GM19025 (cell line): ENCODE data around the gene CLCN7.

Source experiments
- ATAC-seq: cut with Tn5 transposase; IDR thresholded peaks from one replicate; pipeline ENCODE4 v1.9.1; 2021; ENCODE audit warnings: mild to moderate bottlenecking, low read depth, moderate library complexity; ENCODE audit not compliant: unreplicated experiment

CLCN7 gene

DNA sequence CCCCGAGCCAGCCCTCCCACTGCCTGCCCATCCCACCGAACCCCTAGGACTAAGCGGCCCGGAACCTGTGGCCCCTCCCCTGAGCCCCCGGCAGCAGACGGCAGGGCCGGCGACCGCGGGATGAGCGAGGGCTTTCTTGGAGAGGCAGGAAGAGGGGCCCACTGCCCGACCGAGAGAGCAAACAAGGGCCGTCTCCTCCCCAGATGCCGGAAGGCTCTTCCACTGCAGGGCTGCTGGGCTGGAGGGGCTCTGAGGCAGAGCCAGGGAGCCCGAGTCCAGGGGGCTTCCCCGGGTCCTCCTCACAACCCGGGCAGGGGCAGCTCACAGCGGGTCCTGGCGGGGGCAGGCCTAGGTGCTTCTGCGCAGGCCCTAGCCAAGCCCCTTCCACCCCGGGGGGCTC is 41.1 kb downstream of the CLCN7 start:
- no peak for ATAC-seq

GRCh38 chr16:1433263-1433560 is 41.6 kb downstream of the CLCN7 start:
- ATAC-seq, result no peak

- ATAC-seq, result no peak
Observed at GRCh38 chr16:1432388-1433262, 42.2 kb downstream of the CLCN7 start.

- no peak for ATAC-seq
Observed at GRCh38 chr16:1431497-1432270, 43.1 kb downstream of the CLCN7 start.

GRCh38 chr16:1430759-1431496 is 43.9 kb downstream of the CLCN7 start, which contains the start of gene PERCC1:
Gene PERCC1, plus strand, starts transcription at chr16:1431078. Its CDS starts 1,516 bp downstream, at chr16:1432594.
- no peak for ATAC-seq

DNA sequence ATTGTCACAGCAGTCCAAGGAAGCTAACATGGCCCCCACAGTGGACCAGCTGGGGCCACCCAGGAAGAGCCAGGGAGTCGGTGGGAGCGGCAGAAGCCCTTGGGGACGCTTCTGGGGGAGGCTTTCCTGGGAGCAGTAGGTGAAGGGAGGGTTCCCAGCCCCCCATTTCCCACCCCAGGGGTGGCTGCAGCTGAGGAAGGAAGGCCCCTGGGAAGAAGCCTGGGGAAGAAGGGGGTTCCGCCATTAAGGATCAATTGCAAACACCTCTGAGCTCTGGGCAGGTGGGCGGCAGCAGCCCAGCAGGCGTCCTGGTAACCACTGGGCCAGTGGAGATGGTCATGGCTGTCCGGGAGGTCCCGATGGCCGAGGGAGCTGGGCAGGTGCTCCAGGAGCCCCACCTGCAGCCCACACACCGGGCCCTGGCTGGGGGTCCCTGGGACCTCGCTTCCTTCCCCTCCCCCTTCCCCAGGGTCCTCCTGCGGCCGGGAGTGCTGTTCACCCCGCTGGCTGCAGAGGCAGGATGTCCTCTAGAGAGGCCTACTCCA is 44.5 kb downstream of the CLCN7 start:
- ATAC-seq, result no peak

GRCh38 chr16:1429631-1430030 is 45.2 kb downstream of the CLCN7 start:
- no peak for ATAC-seq

DNA sequence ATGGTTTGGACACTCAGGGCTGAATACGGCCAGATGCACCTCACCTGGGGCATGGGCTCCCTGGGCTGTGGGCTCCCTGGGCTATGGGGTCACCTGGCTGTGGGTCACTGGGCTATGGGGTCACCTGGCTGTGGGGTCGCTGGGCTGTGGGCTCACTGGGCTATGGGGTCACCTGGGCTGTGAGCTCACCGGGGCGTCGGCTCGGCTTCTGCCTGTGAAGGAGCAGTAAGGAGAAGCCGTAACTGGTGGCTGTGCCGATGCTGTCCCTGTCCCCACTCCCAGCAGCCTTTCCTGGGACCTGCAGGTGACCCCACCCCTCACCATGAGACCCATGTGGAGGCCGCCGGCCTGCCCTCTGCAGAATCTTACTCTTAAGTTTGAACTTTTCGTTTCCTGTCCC is 45.8 kb downstream of the CLCN7 start:
- ATAC-seq, result no peak

- ATAC-seq, result no peak
Observed at GRCh38 chr16:1428511-1428910, 46.3 kb downstream of the CLCN7 start.

DNA sequence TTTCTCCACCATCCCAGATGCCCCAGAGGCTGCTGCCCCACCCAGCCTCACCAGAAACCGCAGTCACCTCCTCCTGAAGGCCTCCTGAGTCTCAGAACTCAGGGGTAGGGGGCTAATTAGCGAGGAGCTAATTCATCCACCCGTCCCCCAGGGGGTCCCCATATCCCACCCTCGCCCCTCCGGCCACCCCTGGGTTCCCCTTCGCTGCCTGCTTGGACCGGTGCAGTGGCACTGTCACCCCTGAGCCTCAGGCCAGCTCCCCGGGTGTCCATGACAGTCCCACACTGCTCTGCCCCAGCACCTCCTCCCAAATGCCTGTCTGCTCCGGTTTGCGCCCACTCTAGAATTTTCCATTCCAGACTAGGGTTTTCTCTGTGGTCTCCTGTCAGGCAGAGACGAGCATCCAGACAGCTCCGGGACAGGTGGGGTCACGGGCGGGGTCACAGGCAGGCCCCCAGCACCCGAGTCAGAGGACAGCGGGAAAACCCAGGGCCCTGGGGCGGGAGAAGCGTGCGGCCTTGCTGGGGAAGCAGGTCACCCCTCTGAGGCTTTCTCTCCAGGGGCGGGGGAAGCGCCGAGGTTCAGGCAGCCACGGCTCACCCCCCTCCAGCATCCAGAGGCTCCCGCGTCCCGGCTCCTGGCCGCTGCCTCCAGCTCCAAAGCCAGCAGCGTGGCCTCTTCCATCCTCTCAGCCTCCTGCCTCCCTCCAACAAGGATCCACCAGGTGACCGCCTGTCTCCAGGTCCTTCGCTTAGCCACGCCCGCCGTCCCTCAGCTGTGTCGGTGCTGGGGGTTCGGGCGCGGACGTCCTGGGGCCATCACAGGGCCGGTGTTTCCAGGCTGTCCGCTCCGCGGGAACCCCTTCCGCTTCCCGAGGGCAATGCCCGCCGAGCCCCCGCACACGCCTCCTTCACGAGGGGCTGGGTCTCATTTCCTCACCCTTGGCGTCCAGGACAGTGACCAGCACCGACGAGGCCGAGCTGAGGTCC is 47.1 kb downstream of the CLCN7 start:
- no peak for ATAC-seq

GRCh38 chr16:1426734-1427471 is 47.9 kb downstream of the CLCN7 start:
- no peak for ATAC-seq

DNA sequence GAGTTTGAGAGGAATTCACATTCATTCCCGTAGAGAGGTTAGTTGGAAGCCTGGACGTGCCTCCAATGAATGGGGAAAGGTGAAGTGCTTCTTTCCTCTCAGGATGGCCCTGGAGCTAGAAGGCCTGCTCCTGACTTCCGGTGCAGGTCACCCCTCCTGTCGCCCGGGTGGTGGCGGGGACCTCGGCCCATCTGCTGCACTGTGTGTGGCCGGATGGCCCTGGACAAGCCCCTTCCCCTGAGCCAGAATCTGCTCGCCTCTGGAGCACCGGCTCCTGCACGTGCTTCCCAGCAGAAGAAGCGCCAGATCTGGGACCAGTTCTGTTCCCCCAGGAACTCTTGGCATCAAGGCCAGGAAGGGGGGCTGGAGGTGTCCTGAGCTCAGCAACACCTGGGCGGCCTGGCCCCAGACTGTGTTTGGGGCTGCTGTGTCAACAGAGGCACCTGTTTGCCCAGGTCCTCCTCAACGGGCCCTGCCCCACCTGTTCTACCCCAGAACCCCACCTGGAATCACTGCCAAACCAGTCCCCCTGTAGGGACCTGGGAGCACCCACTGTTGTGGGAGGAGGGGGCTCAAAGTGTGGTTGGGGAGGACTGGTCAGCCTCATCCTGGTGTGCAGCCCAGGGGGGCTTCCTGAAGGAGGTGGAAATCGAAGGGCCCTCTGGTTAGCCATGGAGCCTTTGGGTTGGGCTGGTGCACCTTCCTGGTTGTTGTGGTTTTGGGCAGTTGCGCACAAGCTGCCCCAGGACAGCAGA is 49.0 kb downstream of the CLCN7 start:
- ATAC-seq, result no peak

DNA sequence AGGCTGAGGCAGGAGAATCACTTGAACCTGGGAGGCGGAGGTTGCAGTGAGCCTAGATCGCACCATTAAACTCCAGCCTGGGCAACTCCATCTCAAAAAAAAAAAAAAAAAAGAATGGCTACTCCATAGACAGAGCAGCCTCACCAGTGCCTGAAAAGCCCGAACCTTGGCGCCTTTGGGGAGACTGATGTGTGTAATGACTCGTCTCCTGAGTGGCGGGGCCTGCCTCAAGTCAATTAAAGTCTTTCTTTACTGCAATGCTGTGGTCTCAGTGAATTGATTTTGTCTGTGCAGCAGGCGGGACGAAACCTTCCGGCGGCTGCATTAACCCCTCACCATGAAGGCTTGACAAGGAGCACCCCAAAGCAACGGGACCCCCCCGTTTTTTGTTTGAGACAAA is 50.8 kb downstream of the CLCN7 start:
- no peak for ATAC-seq

DNA sequence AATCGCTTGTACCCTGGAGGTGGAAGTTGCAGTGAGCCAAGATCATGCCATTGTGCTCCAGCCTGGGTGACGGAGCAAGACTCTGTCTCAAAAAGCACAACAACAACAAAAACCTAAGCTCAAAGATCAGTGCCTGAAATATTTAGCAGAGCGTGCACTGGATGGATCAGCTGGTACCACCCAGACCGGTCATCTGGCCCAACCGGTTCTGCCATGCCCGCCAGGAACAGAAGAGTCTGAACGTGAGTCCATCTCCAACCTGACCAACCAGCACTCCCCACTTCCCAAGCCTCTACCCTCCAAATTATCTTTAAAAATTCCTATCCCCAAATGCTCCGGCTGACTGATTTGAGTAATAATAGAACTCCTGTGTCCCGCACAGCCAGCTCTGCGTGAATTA is 52.8 kb downstream of the CLCN7 start:
- no peak for ATAC-seq

DNA sequence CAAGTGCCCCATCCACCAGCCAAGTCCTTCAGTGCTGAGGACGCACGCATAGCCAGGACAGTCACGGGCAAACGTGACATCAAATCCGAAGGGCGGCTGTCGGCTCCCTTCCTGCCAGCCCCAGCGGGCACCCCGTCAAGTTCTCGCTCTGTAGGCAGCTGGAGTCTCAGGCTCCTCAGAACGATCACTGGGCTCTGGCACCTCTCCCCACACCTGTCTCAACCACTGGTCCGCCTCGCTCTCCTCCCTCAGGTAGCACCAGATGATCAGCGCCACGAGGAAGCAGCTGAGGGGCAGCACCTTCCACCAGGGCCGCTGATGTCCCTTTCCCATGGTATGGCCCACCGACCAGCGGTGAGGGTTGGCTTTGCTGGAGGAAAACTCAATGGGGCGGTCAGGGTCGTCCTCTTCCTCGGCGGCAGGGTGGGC is 54.7 kb downstream of the CLCN7 start:
- no peak for ATAC-seq

- ATAC-seq, result no peak
Observed at GRCh38 chr16:1416521-1416941, 58.3 kb downstream of the CLCN7 start.

DNA sequence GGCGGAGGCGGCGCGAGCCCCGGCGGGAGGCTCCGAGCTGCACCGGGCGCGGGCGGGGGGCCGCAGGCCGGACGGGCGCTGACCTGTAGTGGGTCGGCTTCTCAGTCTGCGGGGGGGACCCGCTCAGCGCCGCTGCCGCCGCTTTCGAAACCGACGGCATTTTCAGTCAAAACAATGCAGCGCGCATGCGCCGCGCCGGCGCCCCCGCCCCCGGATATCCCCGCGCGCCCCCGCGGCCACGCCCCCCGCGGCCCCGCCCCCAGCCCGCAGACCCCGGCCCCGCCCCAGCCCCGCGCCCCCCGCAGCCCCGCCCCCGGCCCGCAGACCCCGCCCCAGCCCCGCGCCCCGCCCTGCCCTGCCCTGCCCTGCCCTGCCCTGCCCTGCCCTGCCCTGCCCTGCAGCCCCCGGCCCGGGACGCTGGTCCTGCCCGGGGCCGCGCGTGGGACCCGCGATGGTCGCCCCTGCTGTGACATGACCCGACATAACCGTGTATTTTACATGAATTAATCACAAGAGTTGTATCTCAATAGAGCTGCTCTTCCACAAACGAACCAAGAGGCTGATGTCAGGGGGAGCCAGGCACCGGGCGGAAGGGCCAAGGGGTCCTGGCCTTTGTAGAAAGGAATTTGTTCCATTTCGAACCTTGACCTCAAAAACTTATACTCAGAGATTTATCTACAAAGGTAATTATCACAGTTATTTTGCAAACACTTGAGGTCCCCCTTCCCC is 60.1 kb downstream of the CLCN7 start, which contains the start of gene UNKL:
Gene UNKL, minus strand, starts transcription at position 173 of the 729 bp plus-strand sequence. Its CDS starts 13 bp downstream, at position 160.
- no peak for ATAC-seq
